ENCODE results near the gene SEZ6L. TPM values are rescaled to one million over a fixed set of nuclear protein-coding genes. Genes with fewer than 3 reads are reported as not detected.

The SEZ6L gene
- total RNA-seq, 2 experiments from 2014 or later = not detected

DNA sequence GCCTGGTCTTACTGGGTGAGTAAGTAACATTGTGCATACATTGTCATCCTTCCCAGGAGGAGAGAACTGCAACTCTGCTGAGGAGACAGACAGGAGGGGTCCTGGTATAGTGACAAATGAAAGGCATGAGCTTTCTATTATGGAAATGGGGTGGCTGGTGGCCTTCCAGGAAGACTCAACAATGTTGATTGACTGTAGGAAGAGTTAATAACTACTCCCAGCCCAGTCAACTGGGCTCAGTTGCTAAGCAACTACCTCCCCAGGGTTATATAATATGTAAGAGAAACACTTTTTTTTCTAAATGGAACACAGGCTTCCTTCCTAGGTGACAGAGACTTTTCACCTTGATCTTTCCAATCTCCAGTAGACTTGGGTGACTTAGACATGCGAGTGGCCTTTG, 28.2 kb downstream of the SEZ6L start:
- no peaks in the 10 kb centered on the region for H3K36me3 Mint-ChIP-seq
- no peaks in the 10 kb centered on the region for H3K9me3 Mint-ChIP-seq
- no peak overlapping the region for H3K4me3 Mint-ChIP-seq
- H3K27me3 Mint-ChIP-seq = peaks cover 9% of the 10 kb centered on the region
- ATAC-seq (ENCODE audit: low read depth) (no peak), DNase-seq (no peak)
- H3K4me1 Mint-ChIP-seq = no peaks in the 10 kb centered on the region
- no peak overlapping the region for H3K27ac Mint-ChIP-seq
- POLR2A ChIA-PET = no interaction called here

DNA sequence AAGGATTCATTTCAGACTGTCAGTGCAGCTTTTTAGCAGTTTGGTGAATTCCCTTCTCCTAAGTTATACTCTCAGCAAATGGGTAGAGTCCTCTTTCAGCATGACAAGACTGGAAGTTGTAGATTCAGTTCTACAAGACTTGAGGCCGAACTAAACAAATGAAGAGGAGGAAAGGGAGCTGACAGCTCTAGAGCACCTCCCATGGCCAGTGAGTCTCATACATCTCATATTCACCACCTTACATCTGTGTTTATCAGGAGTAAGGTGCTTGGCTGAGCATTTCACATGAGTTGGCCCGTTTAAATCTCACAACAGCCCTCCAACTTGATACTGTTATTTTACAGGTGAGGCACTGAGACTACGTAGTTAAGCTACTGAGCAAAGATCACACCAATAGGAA, 30.4 kb downstream of the SEZ6L start:
- H3K27me3 Mint-ChIP-seq = peaks cover 9% of the 10 kb centered on the region
- no peaks in the 10 kb centered on the region for H3K36me3 Mint-ChIP-seq
- POLR2A ChIA-PET = no interaction called here
- ATAC-seq (ENCODE audit: low read depth) (no peak), DNase-seq (no peak)
- H3K9me3 Mint-ChIP-seq = no peaks in the 10 kb centered on the region
- no peaks in the 10 kb centered on the region for H3K4me1 Mint-ChIP-seq
- H3K27ac Mint-ChIP-seq = no peak overlapping the region
- no peak overlapping the region for H3K4me3 Mint-ChIP-seq

DNA sequence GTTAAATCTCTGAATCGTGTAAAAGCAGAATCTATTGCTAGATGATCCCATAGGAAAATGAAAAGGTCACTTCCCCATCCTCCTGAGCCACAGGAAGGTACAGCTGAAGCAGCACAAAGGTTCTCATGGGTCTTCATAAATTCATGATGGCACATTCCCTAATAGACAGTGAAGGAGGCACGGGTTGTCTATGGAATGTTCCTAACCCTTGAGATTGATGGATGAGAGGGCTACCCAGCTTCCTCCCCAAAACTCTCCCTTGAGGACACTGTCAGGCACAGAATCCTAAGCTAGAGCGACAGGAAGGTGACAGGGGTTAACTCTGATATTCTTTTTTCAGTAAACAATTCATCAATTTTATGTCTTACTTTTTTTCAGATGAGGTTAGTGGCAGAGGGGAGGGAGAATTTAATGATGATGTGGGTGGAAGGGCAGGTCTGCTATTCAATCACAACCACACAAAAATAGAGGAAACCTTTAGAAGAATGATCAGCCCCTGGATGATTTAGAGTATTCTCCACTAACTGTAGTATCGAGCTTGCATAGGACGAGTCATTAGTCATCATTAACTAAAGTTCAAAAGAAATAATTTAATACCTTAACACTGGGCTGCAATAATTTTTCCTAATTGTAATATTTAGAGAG, 33.1 kb downstream of the SEZ6L start:
- H3K27ac Mint-ChIP-seq = no peak overlapping the region
- ATAC-seq (ENCODE audit: low read depth) (no peak), DNase-seq (no peak)
- H3K4me3 Mint-ChIP-seq = no peak overlapping the region
- H3K4me1 Mint-ChIP-seq = no peaks in the 10 kb centered on the region
- peaks cover 13% of the 10 kb centered on the region for H3K27me3 Mint-ChIP-seq
- H3K36me3 Mint-ChIP-seq = no peaks in the 10 kb centered on the region
- no peaks in the 10 kb centered on the region for H3K9me3 Mint-ChIP-seq
- POLR2A ChIA-PET = no interaction called here

DNA sequence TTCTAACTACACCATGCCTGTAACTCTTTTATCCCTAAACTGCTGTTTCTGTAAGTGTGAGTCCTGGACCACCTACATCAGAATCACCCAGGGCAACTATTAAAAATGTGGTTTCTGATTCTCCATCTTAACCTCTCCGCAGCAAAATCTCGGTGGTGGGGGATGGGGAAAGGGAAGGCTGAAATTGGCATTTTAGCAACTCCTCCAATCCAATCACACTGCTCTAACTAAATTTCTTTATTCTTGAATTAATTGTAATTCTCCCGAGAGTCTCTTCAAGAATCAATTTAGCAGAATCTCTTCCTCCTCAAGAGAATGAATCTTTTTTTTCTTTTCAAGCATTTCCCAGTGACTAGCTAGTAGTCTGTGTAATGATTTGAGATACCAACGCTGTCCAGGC, 36.2 kb downstream of the SEZ6L start:
- no peak for DNase-seq
- Mint-ChIP-seq H3K27ac (no peak overlapping the region), H3K4me3 (no peak overlapping the region), H3K36me3 (no peaks in the 10 kb centered on the region), H3K4me1 (no peaks in the 10 kb centered on the region), H3K9me3 (peaks cover 3% of the 10 kb centered on the region), H3K27me3 (peaks cover 13% of the 10 kb centered on the region)
- no peak for ATAC-seq (ENCODE audit: low read depth)
- POLR2A ChIA-PET = no interaction called here

DNA sequence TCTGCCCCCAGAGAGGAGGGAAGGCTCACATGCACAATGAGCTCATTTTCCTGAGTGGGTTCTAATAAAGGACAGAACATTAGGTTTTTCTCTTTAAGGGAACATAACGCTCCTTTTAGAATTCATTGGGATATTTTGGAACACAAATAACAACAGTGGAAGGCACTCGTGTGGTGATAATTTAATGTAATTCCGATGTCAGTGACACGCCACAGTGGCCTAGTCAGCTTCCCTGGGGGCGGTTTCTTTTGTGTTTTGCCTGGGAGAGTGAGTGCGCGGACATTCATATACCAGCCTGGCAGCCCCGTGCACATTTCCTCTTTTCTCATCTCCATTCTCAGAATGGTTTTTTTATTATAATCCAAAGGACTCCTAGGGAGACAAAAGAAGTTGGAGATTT, 41.1 kb downstream of the SEZ6L start:
- H3K36me3 Mint-ChIP-seq = no peaks in the 10 kb centered on the region
- no peak for DNase-seq
- no peaks in the 10 kb centered on the region for H3K4me1 Mint-ChIP-seq
- no peak overlapping the region for H3K4me3 Mint-ChIP-seq
- ATAC-seq (ENCODE audit: low read depth) = no peak
- H3K9me3 Mint-ChIP-seq = peaks cover 3% of the 10 kb centered on the region
- POLR2A ChIA-PET = no interaction called here
- H3K27ac Mint-ChIP-seq = no peak overlapping the region
- H3K27me3 Mint-ChIP-seq = peaks cover 17% of the 10 kb centered on the region

DNA sequence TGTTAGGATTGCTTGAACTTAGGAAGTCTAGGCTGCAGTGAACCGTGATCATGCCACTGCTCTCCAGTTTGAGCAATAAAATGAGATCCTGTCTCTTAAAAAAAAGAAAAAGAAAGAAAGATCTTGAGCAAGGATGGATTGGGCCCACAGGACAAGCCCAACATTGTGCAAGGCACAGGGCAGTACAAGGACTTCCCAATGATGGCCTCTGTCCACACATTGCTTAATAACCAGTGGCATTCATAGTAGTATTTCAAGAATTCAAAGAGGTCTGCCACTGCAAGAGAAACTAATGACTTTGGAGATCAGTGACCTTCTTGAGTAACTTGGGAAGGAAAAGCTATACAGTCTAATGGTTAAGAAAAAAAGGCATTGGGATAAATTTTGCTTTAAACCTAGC, 44.6 kb downstream of the SEZ6L start:
- Mint-ChIP-seq H3K9me3 (peaks cover 3% of the 10 kb centered on the region), H3K4me1 (no peaks in the 10 kb centered on the region), H3K36me3 (no peaks in the 10 kb centered on the region), H3K27me3 (peaks cover 17% of the 10 kb centered on the region), H3K27ac (no peak overlapping the region), H3K4me3 (no peak overlapping the region)
- POLR2A ChIA-PET = no interaction called here
- no peak for ATAC-seq (ENCODE audit: low read depth)
- no peak for DNase-seq

DNA sequence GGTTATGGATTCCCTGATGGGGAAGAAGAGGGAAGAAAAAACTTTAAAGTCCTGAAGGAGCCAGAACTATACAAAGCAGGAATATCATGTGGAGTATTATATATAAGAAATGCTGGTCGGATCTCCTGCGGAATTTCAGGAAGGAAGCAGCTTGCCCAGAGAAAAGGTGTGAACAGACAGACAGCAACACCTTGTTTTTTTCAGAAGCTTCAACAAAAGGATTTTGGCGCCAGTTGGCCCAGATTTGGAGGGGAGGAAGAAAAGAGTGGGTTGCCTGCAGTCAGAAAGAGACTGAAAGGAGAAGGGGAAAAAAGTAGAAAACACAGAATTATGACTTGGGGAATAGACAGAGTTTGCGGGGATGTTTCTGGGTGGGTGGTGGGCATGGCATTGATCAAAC, 45.2 kb downstream of the SEZ6L start:
- Mint-ChIP-seq H3K36me3 (no peaks in the 10 kb centered on the region), H3K4me1 (no peaks in the 10 kb centered on the region), H3K27ac (no peak overlapping the region), H3K4me3 (no peak overlapping the region), H3K9me3 (peaks cover under 1% of the 10 kb centered on the region), H3K27me3 (peaks cover 16% of the 10 kb centered on the region)
- DNase-seq (no peak), ATAC-seq (ENCODE audit: low read depth) (no peak)
- POLR2A ChIA-PET = no interaction called here

DNA sequence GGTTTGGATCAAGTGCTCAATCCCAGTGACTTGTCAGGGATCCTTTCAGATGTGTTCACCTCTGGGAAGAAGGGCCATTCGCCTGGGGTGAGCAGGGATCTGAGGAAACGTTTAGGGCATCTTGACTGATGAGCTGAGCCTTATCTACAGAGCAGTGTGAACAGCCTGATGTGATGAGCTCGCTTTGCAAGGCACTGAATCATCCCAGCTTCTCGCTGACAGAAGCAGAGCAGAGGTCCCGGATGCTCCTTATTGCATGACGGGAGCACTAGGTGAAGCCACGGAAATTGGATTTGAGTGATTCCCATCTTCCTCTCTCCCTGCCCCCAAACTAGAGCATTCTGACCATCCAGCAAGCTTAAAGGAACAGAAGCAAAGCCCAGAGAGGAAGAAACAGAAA, 46.5 kb downstream of the SEZ6L start:
- Mint-ChIP-seq H3K4me3 (no peak overlapping the region), H3K27me3 (peaks cover 11% of the 10 kb centered on the region), H3K9me3 (no peaks in the 10 kb centered on the region), H3K36me3 (no peaks in the 10 kb centered on the region), H3K27ac (no peak overlapping the region), H3K4me1 (no peaks in the 10 kb centered on the region)
- ATAC-seq (ENCODE audit: low read depth) = no peak
- DNase-seq = no peak
- POLR2A ChIA-PET = no interaction called here

DNA sequence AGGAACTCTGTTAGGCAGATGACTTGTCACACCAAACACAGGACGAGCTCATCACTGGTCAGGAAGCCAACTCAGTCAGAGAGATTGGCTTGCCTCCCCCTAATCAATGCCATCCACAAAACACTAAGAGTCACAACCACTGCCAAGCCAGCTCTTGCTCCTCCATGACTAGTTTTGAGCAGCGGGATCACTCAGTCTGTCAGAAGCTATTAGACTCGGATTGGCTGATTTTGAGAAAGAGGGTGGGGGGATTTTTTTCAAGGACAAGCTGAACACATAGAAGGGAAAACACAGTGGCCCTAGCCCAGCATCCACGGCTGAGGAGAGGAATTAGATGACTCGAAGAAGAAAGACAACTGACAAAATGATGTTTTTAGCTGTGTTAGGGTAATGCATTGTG, 55.9 kb downstream of the SEZ6L start:
- no peak overlapping the region for H3K27ac Mint-ChIP-seq
- no peaks in the 10 kb centered on the region for H3K4me1 Mint-ChIP-seq
- H3K9me3 Mint-ChIP-seq = no peaks in the 10 kb centered on the region
- no peak for ATAC-seq (ENCODE audit: low read depth)
- DNase-seq = no peak
- H3K27me3 Mint-ChIP-seq = peaks cover 1% of the 10 kb centered on the region
- no peak overlapping the region for H3K4me3 Mint-ChIP-seq
- POLR2A ChIA-PET = no interaction called here
- H3K36me3 Mint-ChIP-seq = no peaks in the 10 kb centered on the region

DNA sequence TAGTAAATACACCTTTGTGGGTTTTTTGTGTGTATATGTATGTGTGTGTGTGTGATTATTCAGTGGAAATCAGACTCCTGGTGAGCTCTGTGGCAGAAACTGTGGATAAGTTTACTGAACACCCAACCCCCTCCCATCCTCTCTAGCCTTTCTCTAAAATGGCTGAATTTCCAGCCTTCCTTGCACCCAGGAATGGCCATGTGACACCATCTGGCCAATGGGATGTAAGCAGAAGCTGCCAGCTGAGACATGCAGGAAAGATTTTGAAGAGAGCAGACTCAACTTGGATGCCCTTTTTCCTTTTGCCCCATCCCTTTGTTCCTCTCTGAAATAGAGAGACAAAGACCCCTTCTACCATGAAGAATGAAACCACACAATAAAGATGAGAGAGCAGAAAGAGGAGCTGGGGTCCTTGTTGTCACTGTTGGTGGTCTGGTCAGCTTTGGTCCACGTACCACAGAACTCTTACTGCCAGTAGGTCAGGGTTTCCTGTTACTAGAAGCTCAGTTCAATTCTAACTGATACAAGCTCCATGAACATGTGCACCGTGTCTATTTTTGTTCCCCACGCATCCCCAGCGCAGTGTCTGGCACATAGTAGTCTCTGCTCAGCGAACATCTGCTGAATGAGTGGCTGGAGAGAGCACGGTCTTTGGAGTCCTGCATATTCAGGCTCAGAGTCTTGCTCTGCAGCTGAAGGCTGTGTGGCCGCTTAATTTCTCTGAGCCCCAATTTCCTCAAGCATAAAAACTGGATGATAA, 57.5 kb downstream of the SEZ6L start:
- no peak overlapping the region for H3K4me3 Mint-ChIP-seq
- DNase-seq (no peak), ATAC-seq (ENCODE audit: low read depth) (no peak)
- H3K9me3 Mint-ChIP-seq = no peaks in the 10 kb centered on the region
- H3K27me3 Mint-ChIP-seq = peaks cover 1% of the 10 kb centered on the region
- H3K4me1 Mint-ChIP-seq = no peaks in the 10 kb centered on the region
- no peak overlapping the region for H3K27ac Mint-ChIP-seq
- POLR2A ChIA-PET = no interaction called here
- H3K36me3 Mint-ChIP-seq = no peaks in the 10 kb centered on the region

DNA sequence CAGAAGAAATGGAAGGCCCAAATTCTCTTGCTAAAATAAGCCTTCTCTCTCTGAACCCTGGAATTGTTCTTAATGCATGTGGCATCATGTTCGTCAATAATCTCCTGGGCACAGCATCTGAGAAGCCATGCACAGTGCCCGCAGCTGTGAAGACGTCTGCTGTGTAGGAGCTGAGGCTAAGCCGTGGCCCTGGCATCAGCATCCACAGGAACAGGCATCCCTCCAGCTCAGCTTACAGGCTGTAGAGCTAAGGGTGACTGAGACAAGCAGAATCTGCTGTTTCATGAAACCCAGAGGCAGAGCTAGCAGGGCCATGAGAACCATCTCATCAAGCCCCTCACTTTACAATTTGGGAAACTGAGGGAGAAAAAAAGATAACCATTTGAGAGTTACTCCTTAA, 60.6 kb downstream of the SEZ6L start:
- no peaks in the 10 kb centered on the region for H3K36me3 Mint-ChIP-seq
- ATAC-seq (ENCODE audit: low read depth) (no peak), DNase-seq (no peak)
- H3K4me1 Mint-ChIP-seq = no peaks in the 10 kb centered on the region
- no peak overlapping the region for H3K4me3 Mint-ChIP-seq
- H3K27ac Mint-ChIP-seq = no peak overlapping the region
- peaks cover 9% of the 10 kb centered on the region for H3K27me3 Mint-ChIP-seq
- POLR2A ChIA-PET = no interaction called here
- H3K9me3 Mint-ChIP-seq = no peaks in the 10 kb centered on the region

DNA sequence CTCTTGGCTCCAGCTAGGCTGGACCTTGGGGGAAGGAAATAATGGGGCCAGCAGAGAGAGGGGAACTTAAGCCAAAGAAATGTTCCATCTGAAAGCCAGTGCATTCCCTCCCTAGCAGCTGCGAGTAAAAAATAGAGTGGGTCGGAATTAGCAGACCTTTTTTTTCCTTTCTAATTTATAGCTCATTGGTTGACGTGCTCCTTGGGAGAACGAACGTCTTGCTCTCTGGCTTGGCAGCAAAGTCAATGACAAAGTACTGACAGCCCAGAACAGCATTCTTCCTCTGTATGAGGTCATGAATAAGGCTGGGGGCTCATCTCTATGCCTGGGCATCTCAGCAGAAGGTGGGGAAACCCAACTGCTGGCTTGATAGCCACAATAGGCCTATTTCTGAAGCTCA, 65.0 kb downstream of the SEZ6L start:
- peaks cover 7% of the 10 kb centered on the region for H3K27me3 Mint-ChIP-seq
- H3K9me3 Mint-ChIP-seq = no peaks in the 10 kb centered on the region
- H3K27ac Mint-ChIP-seq = no peak overlapping the region
- no peak overlapping the region for H3K4me3 Mint-ChIP-seq
- POLR2A ChIA-PET = no interaction called here
- H3K4me1 Mint-ChIP-seq = no peaks in the 10 kb centered on the region
- ATAC-seq (ENCODE audit: low read depth) = no peak
- H3K36me3 Mint-ChIP-seq = no peaks in the 10 kb centered on the region
- no peak for DNase-seq

DNA sequence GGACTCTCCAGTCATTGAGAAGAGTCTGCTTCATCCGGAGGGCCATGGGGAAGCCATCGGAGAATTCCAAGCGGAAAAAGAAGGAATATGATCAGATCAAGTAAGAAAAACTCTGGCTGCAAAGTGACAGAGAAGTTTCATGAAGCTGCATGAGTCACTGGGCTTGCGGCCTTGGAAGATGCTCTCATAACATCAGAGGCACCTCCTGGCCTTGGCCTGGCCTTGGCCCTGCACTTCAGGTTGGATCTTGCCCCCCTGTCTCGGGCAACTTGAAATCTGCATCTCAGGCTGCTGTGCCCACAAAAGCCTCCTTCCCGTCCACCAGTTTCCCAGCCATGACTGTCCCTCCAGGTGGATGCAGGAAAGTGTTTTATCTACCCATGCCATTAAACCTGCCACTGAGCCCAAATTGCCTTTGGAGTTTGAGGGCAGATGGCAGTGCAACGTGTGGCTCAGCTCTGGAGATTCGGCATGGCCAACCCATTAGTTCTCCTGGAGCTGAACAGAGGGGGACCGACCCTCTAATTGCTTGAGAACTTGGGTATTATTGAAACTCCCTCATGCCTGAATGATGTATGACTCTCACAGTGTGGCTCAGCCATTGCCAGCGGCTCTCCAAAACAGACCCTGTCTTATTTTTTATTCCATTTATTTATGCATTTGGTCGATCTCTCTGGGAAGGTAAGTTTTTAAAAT, 66.7 kb downstream of the SEZ6L start:
- ATAC-seq (ENCODE audit: low read depth) (no peak), DNase-seq (no peak)
- Mint-ChIP-seq H3K4me1 (no peaks in the 10 kb centered on the region), H3K9me3 (no peaks in the 10 kb centered on the region), H3K36me3 (no peaks in the 10 kb centered on the region), H3K4me3 (no peak overlapping the region), H3K27me3 (peaks cover 7% of the 10 kb centered on the region), H3K27ac (no peak overlapping the region)
- POLR2A ChIA-PET = no interaction called here

DNA sequence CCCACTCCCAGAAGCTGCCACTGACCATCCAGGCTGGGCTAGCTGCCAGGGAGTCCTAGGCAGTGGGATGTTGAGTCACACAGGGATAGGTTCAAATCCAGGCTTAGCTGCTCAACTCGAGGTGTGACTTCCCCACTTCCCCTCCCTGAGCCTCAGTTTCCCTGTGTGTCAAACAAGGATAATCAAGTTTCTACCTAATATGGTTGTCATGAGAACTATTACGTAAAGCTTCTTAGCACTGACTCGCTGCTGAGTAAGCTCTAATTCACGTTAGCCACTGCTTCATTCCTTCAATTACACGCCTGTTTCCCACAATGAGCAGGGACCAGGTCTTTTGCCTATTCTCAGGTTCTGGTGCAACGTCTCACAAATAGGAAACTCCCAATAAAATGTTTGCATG, 67.7 kb downstream of the SEZ6L start:
- POLR2A ChIA-PET = no interaction called here
- no peaks in the 10 kb centered on the region for H3K9me3 Mint-ChIP-seq
- DNase-seq (no peak), ATAC-seq (ENCODE audit: low read depth) (no peak)
- no peaks in the 10 kb centered on the region for H3K36me3 Mint-ChIP-seq
- H3K27me3 Mint-ChIP-seq = peaks cover 7% of the 10 kb centered on the region
- H3K27ac Mint-ChIP-seq = no peak overlapping the region
- no peaks in the 10 kb centered on the region for H3K4me1 Mint-ChIP-seq
- no peak overlapping the region for H3K4me3 Mint-ChIP-seq
